Measurements from ENCODE around the gene POC1B.

POC1B gene

GRCh38 chr12:89417246-89417977 is 108.4 kb downstream of the POC1B start:
- Histone ChIP-seq H3K27me3 (ENCODE audit: insufficient read depth, insufficient read length) (no peaks in the 10 kb centered on the region), H3K36me3 (ENCODE audit: insufficient read depth, insufficient read length, low read length) (no peaks in the 10 kb centered on the region), H3K9me3 (ENCODE audit: insufficient read depth, low read length) (no peaks in the 10 kb centered on the region), H3K4me3 (ENCODE audit: insufficient read length, low read depth) (no peak overlapping the region), H3K9ac (ENCODE audit: insufficient read length, low read depth) (no peak overlapping the region), H3K4me1 (ENCODE audit: insufficient read depth, insufficient read length) (peaks cover 2% of the 10 kb centered on the region)
- no peak for DNase-seq (ENCODE audit: low read depth, low spot score)
- TF ChIP-seq ZNF274 (IDR thresholded peaks at IDR 0.05; ENCODE audit: low read depth, low read length) (no peak), YY1 (IDR thresholded peaks at IDR 0.05; ENCODE audit: insufficient read depth, insufficient read length) (no peak), SUZ12 (IDR thresholded peaks at IDR 0.05; ENCODE audit: extremely low read depth, insufficient read depth, insufficient read length) (no peak)

- DNase-seq (ENCODE audit: low read depth, low spot score) = no peak
- H3K27me3 ChIP-seq (ENCODE audit: insufficient read depth, insufficient read length) = no peaks in the 10 kb centered on the region
- H3K4me1 ChIP-seq (ENCODE audit: insufficient read depth, insufficient read length) = peaks cover 2% of the 10 kb centered on the region
- no peaks in the 10 kb centered on the region for H3K9me3 ChIP-seq (ENCODE audit: insufficient read depth, low read length)
- H3K9ac ChIP-seq (ENCODE audit: insufficient read length, low read depth) = no peak overlapping the region
- no peak overlapping the region for H3K4me3 ChIP-seq (ENCODE audit: insufficient read length, low read depth)
- TF ChIP-seq SUZ12 (IDR thresholded peaks at IDR 0.05; ENCODE audit: extremely low read depth, insufficient read depth, insufficient read length) = no peak
- no peak for TF ChIP-seq YY1 (IDR thresholded peaks at IDR 0.05; ENCODE audit: insufficient read depth, insufficient read length)
- TF ChIP-seq ZNF274 (IDR thresholded peaks at IDR 0.05; ENCODE audit: low read depth, low read length) = no peak
- no peaks in the 10 kb centered on the region for H3K36me3 ChIP-seq (ENCODE audit: insufficient read depth, insufficient read length, low read length)
These were observed 109.6 kb downstream of the POC1B start for GRCh38 chr12:89416049-89416792.

- no peak for TF ChIP-seq SUZ12 (IDR thresholded peaks at IDR 0.05; ENCODE audit: extremely low read depth, insufficient read depth, insufficient read length)
- no peak for TF ChIP-seq YY1 (IDR thresholded peaks at IDR 0.05; ENCODE audit: insufficient read depth, insufficient read length)
- TF ChIP-seq ZNF274 (IDR thresholded peaks at IDR 0.05; ENCODE audit: low read depth, low read length) = no peak
- H3K9me3 ChIP-seq (ENCODE audit: insufficient read depth, low read length) = no peaks in the 10 kb centered on the region
- H3K36me3 ChIP-seq (ENCODE audit: insufficient read depth, insufficient read length, low read length) = no peaks in the 10 kb centered on the region
- H3K9ac ChIP-seq (ENCODE audit: insufficient read length, low read depth) = no peak overlapping the region
- H3K4me3 ChIP-seq (ENCODE audit: insufficient read length, low read depth) = no peak overlapping the region
- DNase-seq (ENCODE audit: low read depth, low spot score) = no peak
- H3K4me1 ChIP-seq (ENCODE audit: insufficient read depth, insufficient read length) = peaks cover 2% of the 10 kb centered on the region
- no peaks in the 10 kb centered on the region for H3K27me3 ChIP-seq (ENCODE audit: insufficient read depth, insufficient read length)
These were observed 111.0 kb downstream of the POC1B start for GRCh38 chr12:89414851-89415250.

GRCh38 chr12:89414322-89414721 is 111.5 kb downstream of the POC1B start:
- TF ChIP-seq ZNF274 (IDR thresholded peaks at IDR 0.05; ENCODE audit: low read depth, low read length) (no peak), SUZ12 (IDR thresholded peaks at IDR 0.05; ENCODE audit: extremely low read depth, insufficient read depth, insufficient read length) (no peak), YY1 (IDR thresholded peaks at IDR 0.05; ENCODE audit: insufficient read depth, insufficient read length) (no peak)
- Histone ChIP-seq H3K27me3 (ENCODE audit: insufficient read depth, insufficient read length) (no peaks in the 10 kb centered on the region), H3K9me3 (ENCODE audit: insufficient read depth, low read length) (no peaks in the 10 kb centered on the region), H3K9ac (ENCODE audit: insufficient read length, low read depth) (no peak overlapping the region), H3K4me3 (ENCODE audit: insufficient read length, low read depth) (no peak overlapping the region), H3K4me1 (ENCODE audit: insufficient read depth, insufficient read length) (peaks cover 2% of the 10 kb centered on the region), H3K36me3 (ENCODE audit: insufficient read depth, insufficient read length, low read length) (no peaks in the 10 kb centered on the region)
- no peak for DNase-seq (ENCODE audit: low read depth, low spot score)

GRCh38 chr12:89413234-89413633 is 112.6 kb downstream of the POC1B start:
- Histone ChIP-seq H3K4me1 (ENCODE audit: insufficient read depth, insufficient read length) (peaks cover 2% of the 10 kb centered on the region), H3K27me3 (ENCODE audit: insufficient read depth, insufficient read length) (no peaks in the 10 kb centered on the region), H3K36me3 (ENCODE audit: insufficient read depth, insufficient read length, low read length) (no peaks in the 10 kb centered on the region), H3K9ac (ENCODE audit: insufficient read length, low read depth) (no peak overlapping the region), H3K4me3 (ENCODE audit: insufficient read length, low read depth) (no peak overlapping the region), H3K9me3 (ENCODE audit: insufficient read depth, low read length) (no peaks in the 10 kb centered on the region)
- no peak for TF ChIP-seq SUZ12 (IDR thresholded peaks at IDR 0.05; ENCODE audit: extremely low read depth, insufficient read depth, insufficient read length)
- TF ChIP-seq ZNF274 (IDR thresholded peaks at IDR 0.05; ENCODE audit: low read depth, low read length) = no peak
- TF ChIP-seq YY1 (IDR thresholded peaks at IDR 0.05; ENCODE audit: insufficient read depth, insufficient read length) = no peak
- DNase-seq (ENCODE audit: low read depth, low spot score) = no peak

GRCh38 chr12:89412665-89413064 is 113.2 kb downstream of the POC1B start:
- no peak for DNase-seq (ENCODE audit: low read depth, low spot score)
- Histone ChIP-seq H3K36me3 (ENCODE audit: insufficient read depth, insufficient read length, low read length) (no peaks in the 10 kb centered on the region), H3K27me3 (ENCODE audit: insufficient read depth, insufficient read length) (no peaks in the 10 kb centered on the region), H3K4me3 (ENCODE audit: insufficient read length, low read depth) (no peak overlapping the region), H3K9me3 (ENCODE audit: insufficient read depth, low read length) (no peaks in the 10 kb centered on the region), H3K9ac (ENCODE audit: insufficient read length, low read depth) (no peak overlapping the region), H3K4me1 (ENCODE audit: insufficient read depth, insufficient read length) (peaks cover 2% of the 10 kb centered on the region)
- TF ChIP-seq SUZ12 (IDR thresholded peaks at IDR 0.05; ENCODE audit: extremely low read depth, insufficient read depth, insufficient read length) = no peak
- TF ChIP-seq ZNF274 (IDR thresholded peaks at IDR 0.05; ENCODE audit: low read depth, low read length) = no peak
- no peak for TF ChIP-seq YY1 (IDR thresholded peaks at IDR 0.05; ENCODE audit: insufficient read depth, insufficient read length)

- TF ChIP-seq ZNF274 (IDR thresholded peaks at IDR 0.05; ENCODE audit: low read depth, low read length) (no peak), YY1 (IDR thresholded peaks at IDR 0.05; ENCODE audit: insufficient read depth, insufficient read length) (no peak), SUZ12 (IDR thresholded peaks at IDR 0.05; ENCODE audit: extremely low read depth, insufficient read depth, insufficient read length) (no peak)
- no peak for DNase-seq (ENCODE audit: low read depth, low spot score)
- no peaks in the 10 kb centered on the region for H3K27me3 ChIP-seq (ENCODE audit: insufficient read depth, insufficient read length)
- H3K9ac ChIP-seq (ENCODE audit: insufficient read length, low read depth) = no peak overlapping the region
- H3K4me1 ChIP-seq (ENCODE audit: insufficient read depth, insufficient read length) = peaks cover 2% of the 10 kb centered on the region
- no peak overlapping the region for H3K4me3 ChIP-seq (ENCODE audit: insufficient read length, low read depth)
- H3K36me3 ChIP-seq (ENCODE audit: insufficient read depth, insufficient read length, low read length) = no peaks in the 10 kb centered on the region
- H3K9me3 ChIP-seq (ENCODE audit: insufficient read depth, low read length) = no peaks in the 10 kb centered on the region
These were observed 114.0 kb downstream of the POC1B start for GRCh38 chr12:89411846-89412245.

Data from NT2/D1 (cell line).